Progenitor cell of endocrine pancreas (in vitro differentiated cells): ENCODE measurements around the gene TM9SF1. TPM values are rescaled to one million over a fixed set of nuclear protein-coding genes. Genes with fewer than 3 reads are reported as not detected.

Experiments
- DNase-seq: peaks from one replicate; pipeline ENCODE4 v3.0.0; 2021; ENCODE audit warnings: low spot score; ENCODE audit not compliant: unreplicated experiment
- H3K27ac Mint-ChIP-seq: 2 replicates; pipeline ENCODE4 v1.8.0; 2021; ENCODE audit warnings: mild to moderate bottlenecking, moderate library complexity, mixed read lengths
- H3K27me3 Mint-ChIP-seq: 2 replicates; pipeline ENCODE4 v1.8.0; 2021; ENCODE audit warnings: mixed read lengths
- H3K36me3 Mint-ChIP-seq: 2 replicates; pipeline ENCODE4 v1.8.0; 2022; ENCODE audit warnings: mixed read lengths; ENCODE audit not compliant: insufficient read depth
- H3K4me1 Mint-ChIP-seq: 2 replicates; pipeline ENCODE4 v1.8.0; 2021; ENCODE audit warnings: low read depth, mixed read lengths
- H3K4me3 Mint-ChIP-seq: 2 replicates; pipeline ENCODE4 v1.8.0; 2021; ENCODE audit warnings: low read depth, mild to moderate bottlenecking, moderate library complexity, mixed read lengths
- H3K9me3 Mint-ChIP-seq: 2 replicates; pipeline ENCODE4 v1.8.0; 2021; ENCODE audit warnings: low read depth, mixed read lengths
- total RNA-seq: library from RNA; stranded (reverse); gene quantifications from 2 replicates; pipeline ENCODE4 v1.2.1, GENCODE V29; 2021
- TF ChIP-seq, protein P1 (sequence below): fragments of 200-600 bp; sonication (generic); IDR thresholded peaks from one replicate; pipeline ENCODE4 v1.5.0; 2021; ENCODE audit warnings: antibody characterized with exemption, mild to moderate bottlenecking; ENCODE audit not compliant: unreplicated experiment

TM9SF1 gene
- total RNA-seq, 1 donor from 2014 or later: 56.2 TPM

DNA sequence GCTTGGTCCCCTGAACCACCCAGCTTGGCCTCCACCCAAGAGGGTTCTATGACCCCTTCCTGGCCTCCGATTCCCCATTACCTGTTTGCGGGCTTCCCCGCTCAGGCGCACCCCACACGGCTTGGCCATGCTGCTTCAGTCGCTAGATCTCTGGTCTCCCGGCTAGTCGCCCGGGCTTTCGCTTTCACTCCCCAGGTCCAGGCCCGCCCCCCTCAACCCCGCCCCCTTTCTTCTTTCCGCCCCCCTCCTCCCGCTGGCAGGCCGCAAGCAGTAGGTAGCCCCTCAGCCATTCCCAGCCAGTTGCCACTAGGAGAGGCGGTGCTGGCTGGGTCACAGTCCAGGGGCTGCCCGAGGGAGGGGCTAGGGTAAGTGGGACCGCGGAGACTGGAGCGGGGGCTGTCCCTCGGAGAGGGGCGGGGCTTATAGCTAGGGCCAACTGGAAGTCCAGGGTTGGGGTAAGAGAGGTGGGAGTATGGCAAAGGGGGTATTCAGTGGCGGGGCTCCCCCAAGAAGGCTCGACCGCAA is 48.7 kb downstream of the TM9SF1 start, which contains the start of gene PSME2:
TSS of gene PSME2 (minus strand) at position 158 of the 525 bp plus-strand sequence. CDS start at position 129, 29 bp downstream.
- Mint-ChIP-seq H3K36me3 (peaks cover 7% of the 10 kb centered on the region), H3K4me3 (peak within 1 kb of the TSS; percentile 99), H3K27me3 (no peaks in the 10 kb centered on the region), H3K9me3 (no peaks in the 10 kb centered on the region), H3K27ac (peak within 1 kb of the TSS; percentile 97), H3K4me1 (peaks cover 22% of the 10 kb centered on the region)
- peak; percentile 96 for DNase-seq
- TF ChIP-seq, protein P1, sequence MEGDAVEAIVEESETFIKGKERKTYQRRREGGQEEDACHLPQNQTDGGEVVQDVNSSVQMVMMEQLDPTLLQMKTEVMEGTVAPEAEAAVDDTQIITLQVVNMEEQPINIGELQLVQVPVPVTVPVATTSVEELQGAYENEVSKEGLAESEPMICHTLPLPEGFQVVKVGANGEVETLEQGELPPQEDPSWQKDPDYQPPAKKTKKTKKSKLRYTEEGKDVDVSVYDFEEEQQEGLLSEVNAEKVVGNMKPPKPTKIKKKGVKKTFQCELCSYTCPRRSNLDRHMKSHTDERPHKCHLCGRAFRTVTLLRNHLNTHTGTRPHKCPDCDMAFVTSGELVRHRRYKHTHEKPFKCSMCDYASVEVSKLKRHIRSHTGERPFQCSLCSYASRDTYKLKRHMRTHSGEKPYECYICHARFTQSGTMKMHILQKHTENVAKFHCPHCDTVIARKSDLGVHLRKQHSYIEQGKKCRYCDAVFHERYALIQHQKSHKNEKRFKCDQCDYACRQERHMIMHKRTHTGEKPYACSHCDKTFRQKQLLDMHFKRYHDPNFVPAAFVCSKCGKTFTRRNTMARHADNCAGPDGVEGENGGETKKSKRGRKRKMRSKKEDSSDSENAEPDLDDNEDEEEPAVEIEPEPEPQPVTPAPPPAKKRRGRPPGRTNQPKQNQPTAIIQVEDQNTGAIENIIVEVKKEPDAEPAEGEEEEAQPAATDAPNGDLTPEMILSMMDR: peak; percentile 12

DNA sequence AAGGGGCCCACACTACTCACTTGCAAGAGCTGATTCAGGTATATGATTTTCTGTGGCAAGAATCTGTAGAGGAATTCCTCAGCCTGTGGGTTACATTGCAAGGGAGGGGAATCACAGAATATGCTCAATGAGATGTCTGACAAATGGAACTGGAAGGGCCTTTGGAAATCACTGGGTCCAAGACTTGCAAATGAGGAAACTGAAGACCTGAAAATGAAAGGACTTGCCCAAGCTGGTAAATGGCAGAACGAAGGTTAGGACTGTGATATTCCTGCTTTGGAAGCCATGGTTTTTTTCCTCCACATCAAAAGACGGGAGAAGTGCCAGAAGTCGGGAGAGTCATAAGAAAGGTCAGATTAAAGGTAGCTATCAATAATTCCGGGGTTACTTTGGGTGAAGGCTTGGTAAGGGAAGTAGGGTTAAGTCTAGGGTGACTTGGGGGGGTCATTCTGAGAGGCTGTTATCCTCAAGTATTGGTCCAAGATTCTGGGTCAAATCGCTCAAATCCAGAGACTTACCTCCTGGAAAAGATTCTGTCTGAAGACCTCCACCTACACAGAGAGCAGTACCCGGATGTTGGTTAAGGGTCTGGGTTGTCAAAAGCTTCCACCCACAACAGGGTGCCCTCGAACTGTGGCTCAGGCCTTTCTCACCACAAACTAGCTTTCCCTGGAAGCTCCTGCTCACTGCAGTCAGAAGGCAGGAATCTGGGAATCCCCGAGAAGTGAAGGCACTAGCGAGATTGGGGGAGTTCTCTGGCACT is 49.4 kb downstream of the TM9SF1 start:
- Mint-ChIP-seq H3K4me3 (peak overlapping the region; percentile 99), H3K27ac (peak overlapping the region; percentile 97), H3K9me3 (no peaks in the 10 kb centered on the region), H3K27me3 (no peaks in the 10 kb centered on the region), H3K4me1 (peaks cover 23% of the 10 kb centered on the region), H3K36me3 (peaks cover 7% of the 10 kb centered on the region)
- TF ChIP-seq, protein P1: no peak
- DNase-seq: no peak

DNA sequence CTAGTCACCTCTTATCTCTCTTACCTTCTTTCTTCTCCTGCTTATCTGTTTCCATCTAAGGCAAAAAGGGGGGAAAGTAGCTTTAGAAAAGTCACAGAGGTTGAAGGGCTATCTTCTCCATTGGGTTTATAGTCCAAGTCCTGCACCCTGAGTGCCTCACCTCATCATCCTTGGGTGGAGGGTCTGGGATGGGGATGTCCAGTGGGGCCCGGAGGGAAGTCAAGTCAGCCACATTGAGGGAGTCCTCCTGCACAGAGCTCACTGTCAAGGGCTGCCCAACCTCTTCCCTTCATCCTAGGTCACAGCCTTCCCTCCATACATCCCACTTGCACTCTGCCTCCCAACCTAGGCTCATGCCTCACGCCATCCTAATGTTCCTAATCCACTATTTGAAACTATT is 50.0 kb downstream of the TM9SF1 start:
- peak overlapping the region; percentile 49 for H3K27ac Mint-ChIP-seq
- peaks cover 3% of the 10 kb centered on the region for H3K36me3 Mint-ChIP-seq
- DNase-seq: no peak
- peaks cover 27% of the 10 kb centered on the region for H3K4me1 Mint-ChIP-seq
- H3K4me3 Mint-ChIP-seq: no peak overlapping the region
- H3K9me3 Mint-ChIP-seq: no peaks in the 10 kb centered on the region
- TF ChIP-seq, protein P1: no peak
- no peaks in the 10 kb centered on the region for H3K27me3 Mint-ChIP-seq

DNA sequence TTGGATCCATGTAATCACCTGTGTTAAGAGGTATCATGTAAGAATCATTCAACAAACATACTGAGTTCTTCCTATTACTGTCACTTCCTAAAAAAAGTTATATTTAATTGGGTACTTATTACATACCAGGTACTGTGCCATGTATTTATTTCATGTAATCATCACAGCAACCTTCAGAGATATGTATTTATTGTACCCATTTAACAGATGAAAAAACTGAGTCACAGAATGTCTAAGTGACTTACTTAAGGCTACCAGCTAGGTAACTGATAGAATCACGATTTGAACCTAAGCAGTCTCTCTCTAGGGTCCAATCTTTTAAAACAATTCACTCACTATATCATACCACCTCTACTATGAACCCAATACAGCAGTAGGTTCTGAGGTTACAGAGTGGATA is 50.8 kb downstream of the TM9SF1 start:
- Mint-ChIP-seq H3K4me3 (no peak overlapping the region), H3K9me3 (no peaks in the 10 kb centered on the region), H3K27me3 (no peaks in the 10 kb centered on the region), H3K4me1 (peaks cover 31% of the 10 kb centered on the region), H3K36me3 (peaks cover 2% of the 10 kb centered on the region), H3K27ac (no peak overlapping the region)
- no peak for DNase-seq
- TF ChIP-seq, protein P1: no peak

DNA sequence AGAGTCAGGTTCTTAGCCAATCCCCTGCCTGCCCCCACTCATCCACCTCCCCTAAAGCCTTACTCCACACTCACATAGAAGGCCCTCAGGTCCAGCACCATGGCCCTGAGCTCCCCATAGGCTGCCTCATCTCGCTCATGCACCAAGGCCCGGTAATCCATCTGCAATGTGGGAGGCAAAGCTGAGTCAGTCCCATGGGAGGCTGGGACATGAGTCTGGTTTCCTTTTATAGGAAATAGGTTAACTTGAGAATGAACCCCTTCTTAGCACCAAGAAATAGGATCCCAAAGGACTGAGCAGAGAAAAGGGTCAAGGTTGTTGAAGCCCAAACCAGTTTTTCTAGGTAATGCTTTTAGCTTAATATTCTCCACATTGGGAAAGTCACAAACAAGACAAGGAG is 51.7 kb downstream of the TM9SF1 start:
- TF ChIP-seq, protein P1: no peak
- no peak for DNase-seq
- Mint-ChIP-seq H3K4me3 (no peak overlapping the region), H3K27me3 (no peaks in the 10 kb centered on the region), H3K9me3 (no peaks in the 10 kb centered on the region), H3K36me3 (peaks cover 2% of the 10 kb centered on the region), H3K27ac (no peak overlapping the region), H3K4me1 (peaks cover 36% of the 10 kb centered on the region)
